AG20443 (cell line): ENCODE results near the gene ABHD8.

ENCODE experiments used
- DNase-seq: peaks from one replicate; pipeline ENCODE4 v3.0.0; 2012; ENCODE audit warnings: low spot score, mixed read lengths

Gene ABHD8, protein sequence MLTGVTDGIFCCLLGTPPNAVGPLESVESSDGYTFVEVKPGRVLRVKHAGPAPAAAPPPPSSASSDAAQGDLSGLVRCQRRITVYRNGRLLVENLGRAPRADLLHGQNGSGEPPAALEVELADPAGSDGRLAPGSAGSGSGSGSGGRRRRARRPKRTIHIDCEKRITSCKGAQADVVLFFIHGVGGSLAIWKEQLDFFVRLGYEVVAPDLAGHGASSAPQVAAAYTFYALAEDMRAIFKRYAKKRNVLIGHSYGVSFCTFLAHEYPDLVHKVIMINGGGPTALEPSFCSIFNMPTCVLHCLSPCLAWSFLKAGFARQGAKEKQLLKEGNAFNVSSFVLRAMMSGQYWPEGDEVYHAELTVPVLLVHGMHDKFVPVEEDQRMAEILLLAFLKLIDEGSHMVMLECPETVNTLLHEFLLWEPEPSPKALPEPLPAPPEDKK

DNA sequence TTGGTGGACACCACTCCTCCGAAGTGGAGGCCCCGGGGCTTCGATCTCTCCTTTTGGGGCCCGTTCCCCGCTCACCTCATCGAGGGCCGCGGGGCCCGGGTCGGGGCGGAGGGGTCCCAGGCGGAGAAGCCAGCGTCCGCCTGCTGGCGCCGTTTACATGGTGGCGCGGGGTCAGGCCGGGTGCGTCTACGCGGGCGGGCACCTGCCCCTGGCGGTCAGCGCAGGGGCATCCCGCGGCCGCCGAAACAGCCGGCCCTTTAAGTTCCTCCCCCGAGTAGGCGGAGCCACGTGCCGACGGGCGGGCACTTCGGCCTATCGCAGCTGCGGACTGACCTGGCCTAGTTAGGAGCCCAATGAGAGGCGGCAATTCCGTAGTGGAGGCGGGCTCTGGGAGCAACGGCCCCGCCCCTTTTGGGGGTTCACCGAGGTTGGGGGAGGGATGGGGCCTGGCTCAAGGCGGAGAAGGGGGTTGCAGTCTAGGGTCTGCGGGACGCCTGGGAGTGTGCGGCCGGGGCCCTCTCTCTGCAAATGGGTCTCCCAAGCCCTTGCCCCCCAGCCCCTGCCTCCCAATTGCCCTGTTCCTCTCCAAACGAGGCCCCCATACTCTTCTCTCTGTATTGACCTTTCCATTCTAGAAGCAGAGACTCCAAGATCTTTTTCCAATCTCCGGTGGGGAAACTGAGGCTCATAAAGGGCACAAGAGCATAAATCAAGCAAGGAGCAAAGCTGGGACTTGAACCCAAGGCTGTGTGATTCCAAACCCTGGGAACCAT, at the start of gene ABHD8:
ABHD8 (minus strand) TSS at position 259 of the 773 bp plus-strand sequence. CDS start 1,809 bp downstream, outside the sequence.
- peak; percentile 95 for DNase-seq

DNA sequence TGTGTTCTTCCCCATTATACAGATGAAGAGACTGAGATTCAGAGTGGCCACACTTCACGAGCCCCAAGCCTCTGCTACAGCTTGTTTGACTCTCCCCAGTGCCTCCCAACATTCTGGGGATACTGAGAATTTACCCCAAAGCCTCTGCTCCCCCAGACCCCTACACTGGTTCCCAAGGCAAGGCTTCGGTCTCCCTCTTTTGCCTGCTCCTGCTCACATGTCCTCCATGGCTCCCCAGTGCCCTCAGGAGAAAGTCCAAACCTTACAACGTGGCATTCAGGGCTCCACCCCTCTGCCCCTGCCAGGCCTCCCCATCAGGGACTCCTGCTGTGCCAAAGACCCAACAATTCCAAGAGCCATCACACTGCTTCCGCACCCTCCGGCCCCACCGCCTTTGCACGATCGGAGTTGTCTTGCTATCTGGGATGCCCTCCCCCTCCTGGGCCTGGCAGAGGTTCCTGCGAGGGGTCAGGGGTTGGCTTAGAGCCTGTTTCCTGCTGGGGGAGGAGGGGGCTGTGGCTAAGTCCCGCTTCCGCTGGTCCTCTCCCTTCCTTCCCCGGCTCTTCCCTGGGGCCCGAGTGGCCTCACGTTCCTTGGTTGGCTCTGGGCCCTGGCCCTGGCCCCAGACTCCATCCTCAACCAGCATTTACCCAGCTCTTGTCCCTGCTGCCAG, 49.5 kb upstream of the ABHD8 start:
- no peak for DNase-seq

DNA sequence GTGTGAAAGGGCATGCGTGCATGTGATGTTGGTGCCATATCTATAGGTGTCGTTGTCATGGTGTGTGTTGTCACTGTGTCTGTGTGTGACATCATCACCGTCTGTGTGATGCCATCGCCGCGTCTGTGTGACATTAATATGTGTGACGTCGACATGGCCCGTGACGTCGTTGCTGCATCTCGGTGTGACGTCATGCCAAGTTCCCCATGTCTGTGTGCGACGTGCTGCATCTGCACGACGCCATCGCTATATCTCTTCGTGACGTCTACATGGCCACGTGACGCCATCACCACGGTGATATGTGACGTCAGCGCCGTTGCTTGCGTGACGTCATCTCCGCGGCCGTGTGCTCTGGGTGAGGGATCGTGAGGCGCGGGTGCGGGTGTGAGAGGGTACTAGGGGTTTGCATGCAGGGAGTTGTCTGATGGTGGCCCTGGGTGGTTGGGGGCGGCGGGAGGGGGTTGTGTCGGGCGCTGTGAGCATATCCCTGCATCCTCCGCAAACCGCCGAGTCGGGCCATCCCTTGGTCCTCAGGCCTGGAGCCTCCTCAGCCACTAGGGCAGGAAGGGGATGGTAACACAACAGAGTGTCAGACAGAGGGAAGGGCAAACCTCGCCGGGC, 48.7 kb upstream of the ABHD8 start:
- no peak for DNase-seq

DNA sequence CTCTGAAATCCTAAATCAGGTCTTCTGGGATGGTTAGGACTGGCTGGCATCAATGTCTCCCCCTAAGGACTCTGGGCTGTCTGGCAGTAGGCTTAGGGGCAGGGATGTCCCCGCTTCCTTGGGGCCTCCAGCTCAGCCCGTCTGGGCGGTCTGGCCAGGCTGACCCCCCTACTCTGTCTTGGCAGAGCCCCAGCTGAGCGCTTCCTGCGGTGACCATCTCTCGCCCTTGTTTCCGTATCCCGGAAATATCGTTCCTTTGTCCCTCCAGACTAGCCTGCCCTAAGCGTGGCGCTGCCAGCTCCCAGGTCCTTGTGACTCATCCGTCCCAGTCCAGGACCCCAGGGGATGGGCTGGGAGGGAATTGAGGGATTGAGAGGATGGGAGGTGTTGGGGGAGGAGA, 45.5 kb upstream of the ABHD8 start:
- peak; percentile 64 for DNase-seq

DNA sequence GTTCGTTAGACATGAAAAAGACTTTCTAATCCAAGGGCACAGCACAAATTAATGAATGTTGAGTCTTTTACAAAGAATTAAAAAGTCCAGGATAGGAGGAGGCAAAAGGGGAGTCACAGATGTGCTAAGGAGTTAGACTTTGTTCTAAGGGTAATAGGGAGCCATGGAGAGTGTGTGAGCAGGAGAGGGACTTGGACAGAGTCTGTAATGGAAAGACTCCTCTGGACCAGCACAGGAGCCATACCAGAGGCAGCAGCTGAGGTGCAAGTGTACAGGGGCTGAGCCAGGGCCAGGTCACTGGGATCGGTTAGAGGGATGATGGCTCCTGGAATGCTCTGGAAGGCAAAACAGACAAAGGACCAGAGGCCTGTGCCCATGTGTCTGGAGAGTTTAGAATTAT, 44.7 kb upstream of the ABHD8 start:
- DNase-seq: no peak

DNA sequence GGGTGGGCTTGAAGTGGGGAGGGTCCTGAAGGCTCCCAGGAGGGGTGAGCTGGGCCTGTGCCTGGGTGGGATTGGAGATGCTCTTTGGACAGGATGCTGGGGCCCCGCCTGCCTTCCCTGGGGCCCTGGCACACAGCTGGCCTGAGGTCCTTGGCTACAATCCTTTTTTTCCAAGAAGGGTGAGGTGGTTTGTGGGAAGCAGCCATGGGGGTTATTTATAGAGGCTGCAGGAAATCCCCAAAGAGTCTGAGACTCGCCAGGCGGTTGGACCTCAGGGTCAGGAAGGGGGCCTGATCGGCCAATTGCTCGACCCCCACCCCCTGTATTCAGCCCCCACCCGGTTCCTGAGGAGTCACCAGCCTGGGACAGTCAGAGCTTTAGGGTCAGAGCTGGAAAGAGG, 44.1 kb upstream of the ABHD8 start:
- no peak for DNase-seq

DNA sequence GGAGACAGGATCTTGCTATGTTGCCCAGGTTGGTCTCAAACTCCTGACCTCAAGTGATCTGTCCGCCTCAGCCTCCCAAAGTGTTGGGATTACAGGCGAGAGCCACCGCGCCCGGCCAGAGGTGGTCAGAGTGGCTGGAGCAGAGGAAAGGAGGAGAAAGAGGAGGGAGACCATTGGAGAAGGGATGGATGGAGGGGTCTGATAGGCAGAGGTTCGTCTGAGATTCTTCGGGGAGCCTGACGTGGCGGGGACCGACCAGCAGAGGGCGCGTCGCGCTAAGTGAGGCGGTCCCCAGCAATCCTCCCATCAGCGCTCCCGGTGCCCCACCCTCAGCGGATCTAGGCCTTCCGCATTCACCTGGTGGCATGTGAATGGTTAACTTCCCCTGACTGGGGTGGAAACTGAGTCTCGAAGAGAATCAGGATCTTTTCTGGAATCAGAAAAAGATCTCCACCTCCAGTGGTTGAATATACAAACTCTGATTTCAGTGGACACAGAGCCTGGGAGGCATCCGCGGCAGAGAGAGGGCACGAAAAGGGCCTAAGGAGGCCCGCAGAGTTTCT, 43.0 kb upstream of the ABHD8 start:
- peak; percentile 89 for DNase-seq

DNA sequence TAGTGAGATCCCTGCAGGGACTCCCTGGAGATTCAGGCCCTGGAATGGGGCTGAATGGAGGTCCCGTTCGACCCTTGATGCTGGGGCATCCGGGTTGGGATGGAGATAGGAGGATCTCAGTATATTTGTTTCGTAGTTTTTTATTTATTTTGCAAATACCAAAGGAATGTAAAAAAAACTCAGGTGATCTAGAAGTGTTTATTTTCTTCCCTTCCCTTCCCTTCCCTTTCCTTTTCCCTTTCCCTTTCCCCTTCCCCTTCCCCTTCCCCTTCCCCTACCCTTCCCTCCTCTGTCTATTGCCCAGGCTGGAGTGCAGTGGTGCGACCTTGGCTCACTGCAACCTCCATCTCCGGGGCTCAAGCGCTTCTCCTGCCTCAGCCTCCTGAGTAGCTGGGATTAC, 38.6 kb upstream of the ABHD8 start:
- DNase-seq: no peak

DNA sequence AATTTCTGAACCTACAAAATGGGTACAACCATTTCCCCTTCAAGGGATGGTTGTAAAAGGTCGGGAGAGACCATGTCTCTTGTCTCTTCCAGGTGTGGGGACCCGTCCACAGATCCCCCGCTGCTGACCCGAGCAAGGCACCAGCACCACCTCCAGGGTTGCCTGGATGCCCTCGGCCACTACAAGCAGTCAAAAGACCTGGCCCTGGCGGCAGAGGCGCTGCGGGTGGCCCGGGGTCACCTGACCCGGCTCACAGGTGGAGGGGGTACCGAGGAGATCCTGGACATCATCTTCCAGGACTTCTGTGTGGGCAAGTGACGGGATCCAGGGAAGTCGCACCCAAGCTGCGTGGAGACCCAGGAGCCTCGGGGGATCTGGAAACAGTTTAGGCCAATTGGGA, 38.2 kb upstream of the ABHD8 start:
- no peak for DNase-seq

DNA sequence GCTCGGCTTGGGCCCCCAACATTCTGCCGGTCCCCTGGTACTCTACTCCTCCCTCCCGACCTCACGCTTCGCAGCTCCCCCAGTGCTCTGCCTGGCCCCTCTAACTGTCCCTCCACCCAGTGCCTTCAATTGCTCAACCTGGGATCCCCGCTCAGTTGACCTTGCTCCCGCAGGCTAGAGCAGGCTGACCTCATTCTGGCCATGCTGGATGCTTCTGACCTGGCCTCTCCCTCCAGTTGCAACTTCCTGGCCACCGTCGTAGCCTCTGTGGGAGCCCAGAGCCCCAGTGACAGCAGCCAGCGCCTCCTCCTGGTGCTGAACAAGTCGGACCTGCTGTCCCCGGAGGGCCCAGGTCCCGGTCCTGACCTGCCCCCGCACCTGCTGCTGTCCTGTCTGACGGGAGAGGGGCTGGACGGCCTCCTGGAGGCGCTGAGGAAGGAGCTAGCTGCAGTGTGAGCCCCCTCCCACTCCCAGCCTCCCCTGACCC, 37.7 kb upstream of the ABHD8 start:
- DNase-seq: no peak

DNA sequence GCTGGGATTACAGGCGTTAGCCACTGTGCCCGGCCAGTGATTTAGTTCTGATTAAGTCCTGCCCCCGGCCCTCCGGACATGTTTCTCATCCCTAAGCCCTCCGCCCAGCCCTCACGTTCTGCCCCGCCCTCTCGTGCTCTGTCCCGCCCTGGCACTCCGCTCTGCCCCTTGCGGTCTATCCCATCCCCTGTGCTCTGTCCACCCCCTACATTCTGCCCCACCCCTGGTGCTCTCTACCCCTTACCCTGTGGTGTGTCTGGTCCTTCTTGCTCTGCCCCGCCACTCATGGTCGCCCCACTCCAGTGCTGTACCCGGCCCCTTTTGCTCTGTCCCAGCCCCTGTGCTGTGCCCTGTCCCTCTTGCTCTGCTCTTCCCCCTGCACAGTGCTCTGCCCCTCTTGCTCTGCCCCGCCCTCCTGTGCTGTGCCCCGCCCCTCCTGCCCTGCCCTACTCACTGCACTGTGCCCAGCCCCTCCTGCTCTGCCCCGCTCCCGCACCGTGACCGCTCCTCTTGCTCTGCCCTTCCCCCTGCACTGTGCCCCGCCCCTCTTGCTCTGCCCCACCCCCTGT, 37.2 kb upstream of the ABHD8 start:
- no peak for DNase-seq

DNA sequence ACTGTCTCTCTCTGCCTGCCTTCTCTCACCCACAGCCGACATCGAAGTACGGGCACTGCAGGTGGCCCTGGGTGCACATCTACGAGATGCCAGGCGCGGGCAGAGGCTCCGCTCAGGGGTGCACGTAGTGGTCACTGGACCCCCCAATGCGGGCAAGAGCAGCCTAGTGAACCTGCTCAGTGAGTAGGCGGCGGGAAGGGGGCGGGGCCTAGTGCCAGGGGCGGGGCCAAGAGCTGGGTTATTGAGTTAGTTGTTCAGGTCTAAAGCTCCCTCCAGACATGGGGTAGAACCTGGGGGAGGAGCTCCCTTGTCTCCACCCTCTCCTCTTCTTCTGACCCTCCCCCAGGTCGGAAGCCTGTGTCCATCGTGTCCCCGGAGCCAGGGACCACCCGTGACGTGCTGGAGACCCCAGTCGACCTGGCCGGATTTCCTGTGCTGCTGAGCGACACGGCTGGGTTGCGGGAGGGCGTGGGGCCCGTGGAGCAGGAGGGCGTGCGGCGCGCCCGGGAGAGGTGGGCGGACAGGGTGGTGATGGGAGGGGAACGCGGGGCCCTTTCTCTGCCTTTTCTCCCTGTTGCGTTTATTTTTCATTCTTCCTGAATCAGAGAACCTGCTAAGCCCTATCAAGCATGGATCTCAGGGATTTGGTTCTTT, 36.0 kb upstream of the ABHD8 start:
- no peak for DNase-seq

DNA sequence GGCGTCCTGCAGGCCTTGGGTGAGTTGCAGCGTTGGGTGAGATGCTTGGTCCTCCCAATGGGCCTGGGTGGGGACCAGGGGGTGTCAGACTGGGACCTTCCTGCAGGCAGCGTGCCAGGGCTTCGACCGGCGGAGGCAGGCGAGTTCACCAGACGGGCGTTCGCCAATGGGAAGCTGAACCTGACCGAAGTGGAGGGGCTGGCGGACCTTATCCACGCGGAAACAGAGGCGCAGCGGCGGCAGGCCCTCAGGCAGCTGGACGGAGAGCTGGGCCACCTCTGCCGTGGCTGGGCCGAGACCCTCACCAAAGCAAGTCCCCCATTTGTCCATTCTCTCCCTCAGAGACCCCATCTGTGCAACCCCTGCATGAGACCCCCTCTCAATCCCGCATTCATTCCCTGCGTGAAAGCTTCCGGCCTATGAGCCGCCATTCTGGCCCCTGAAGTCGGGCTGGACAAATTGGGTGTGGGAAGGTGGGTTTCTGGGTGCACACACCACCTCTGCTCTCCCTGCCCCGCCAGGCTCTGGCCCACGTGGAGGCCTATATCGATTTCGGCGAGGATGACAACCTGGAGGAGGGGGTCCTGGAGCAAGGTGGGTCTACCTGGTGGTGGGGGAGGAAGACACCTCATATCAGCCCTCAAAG, 35.3 kb upstream of the ABHD8 start:
- no peak for DNase-seq

DNA sequence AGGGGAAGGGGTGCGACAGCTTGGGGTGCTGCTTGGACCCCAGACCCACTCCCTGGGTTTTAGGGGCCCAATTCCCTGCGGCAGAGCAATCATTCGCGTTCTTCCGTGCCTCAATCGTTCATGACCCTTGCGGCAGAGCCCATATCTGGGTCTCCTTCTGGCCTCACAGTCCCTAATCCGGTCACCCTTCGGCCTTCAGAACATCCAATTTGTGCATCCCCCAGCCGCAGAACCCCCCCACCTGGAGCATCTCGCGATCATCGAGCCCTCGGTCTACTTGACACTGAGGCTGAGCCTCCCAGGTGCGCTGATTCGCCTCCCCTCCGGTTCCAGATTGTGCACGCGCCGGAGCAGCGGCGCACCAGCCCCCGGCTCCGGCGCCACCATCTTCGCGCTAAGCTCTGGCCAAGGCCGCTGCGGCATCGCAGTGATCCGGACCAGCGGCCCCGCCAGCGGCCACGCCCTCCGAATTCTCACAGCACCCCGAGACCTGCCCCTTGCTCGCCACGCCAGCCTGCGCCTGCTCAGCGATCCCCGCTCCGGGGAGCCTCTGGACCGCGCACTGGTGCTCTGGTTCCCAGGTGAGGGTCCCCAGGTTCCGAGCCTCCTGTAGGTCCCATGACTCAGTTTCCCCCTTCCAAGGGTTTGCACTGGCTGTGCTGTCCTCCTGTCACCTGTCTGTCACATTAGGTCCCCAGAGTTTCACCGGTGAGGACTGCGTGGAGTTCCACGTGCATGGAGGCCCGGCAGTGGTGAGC, 34.6 kb upstream of the ABHD8 start:
- peak; percentile 64 for DNase-seq

DNA sequence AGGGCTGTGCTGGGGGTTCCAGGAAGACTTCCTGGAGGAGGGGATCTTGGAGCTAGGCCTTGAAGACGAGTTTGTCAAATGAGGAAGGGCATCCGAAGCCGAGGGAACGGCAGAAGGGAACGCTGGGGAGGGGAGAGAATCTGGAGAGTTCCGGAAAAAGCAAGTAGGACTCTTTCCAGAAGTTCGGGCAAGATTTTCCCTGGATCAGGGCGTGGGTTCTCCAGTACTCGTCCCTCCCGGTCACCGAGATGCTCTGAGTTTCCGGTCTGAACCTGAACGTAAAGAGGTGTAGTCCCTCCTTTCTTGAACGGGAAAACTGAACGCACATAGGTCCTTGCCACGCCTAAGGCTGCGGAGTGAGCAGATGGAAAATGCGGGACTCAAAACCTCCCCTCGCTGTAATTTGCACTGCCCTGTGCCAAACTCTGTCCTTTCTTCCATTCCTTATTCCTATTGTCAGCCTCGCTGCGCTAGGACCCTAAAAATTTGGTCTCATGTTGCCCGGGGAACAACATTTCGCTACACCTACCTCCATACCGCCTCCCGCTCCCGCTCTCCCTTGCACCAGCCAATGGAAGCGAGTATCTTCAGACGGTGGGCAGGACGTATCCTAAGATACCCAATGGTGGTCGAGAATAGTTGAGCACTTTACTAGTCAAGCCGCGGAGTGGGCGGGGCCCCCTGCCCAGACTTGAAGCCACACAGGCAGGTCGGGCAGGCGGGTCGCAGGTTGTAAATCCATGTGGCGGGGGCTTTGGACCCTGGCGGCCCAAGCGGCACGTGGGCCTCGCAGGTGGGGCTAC, 33.8 kb upstream of the ABHD8 start, which contains the start of gene GTPBP3:
GTPBP3 (plus strand) TSS at position 682 of the 803 bp plus-strand sequence; CDS start at position 741, 59 bp downstream.
- DNase-seq: peak; percentile 96

DNA sequence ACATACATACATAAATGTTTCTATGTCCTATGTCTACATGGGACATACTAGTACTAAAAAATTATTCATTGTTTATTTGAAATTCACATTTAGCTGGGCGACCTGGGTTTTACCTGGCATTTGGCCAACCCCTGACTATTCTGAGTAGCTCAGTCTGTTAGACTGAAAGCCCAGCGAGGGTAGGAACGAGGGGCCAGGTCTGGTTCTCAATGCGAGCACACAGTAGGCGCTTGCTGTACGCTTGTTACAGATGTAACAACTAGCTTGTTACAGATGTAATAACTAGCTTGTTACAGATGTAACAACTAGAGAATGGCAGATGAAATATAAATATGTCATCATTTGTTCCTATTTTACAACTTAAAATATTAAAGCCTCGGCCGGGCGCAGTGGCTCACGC, 32.4 kb upstream of the ABHD8 start:
- DNase-seq: no peak

DNA sequence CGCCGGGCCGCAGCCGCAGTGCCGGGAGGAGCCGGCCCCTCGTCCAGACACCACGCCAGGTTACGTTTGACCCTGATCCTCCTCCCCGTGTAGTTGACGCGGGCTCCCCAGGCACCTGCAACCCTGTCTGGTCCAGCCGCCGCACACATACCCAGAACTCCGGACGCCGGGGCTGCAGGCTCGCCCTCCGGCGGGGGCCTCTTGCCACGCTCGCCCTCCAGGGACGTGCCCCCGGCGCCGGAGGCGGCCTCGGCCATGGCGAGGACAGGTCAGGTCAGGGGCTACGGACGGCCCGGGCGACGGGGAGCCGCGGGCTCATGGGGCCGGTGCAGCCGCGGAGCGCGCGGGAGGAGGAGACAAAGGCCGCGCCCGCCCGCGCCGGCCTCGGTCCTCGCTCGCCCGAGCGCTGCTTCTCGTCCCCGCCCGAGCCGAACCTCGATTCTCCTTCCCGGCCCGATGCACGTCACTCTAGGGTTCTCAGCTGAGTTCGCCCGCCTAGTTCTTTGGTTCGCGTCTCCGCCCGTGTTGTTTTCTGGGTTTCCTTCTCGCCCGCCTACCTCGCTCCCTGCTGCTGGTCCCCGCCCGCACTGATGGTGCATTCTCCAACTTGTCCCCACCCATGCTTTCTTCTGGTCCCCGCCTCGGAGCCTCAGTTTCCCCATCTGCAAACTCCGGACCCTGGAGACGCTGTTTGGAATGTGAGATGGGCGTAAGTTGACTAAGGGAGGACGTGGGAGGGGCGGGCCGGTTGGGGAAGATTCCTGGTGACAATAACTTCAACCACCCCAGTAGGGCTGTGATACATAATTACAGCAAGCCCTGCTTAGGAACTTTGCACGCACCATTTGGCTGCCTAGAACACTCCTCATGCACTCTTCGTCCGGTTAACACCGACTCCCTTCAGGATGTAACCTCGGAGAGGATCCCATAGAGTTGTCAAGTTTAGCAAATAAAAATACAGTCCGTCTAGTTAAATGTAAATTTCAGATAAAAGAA, 31.5 kb upstream of the ABHD8 start, which contains the start of gene ANO8:
ANO8 (minus strand) TSS at position 442 of the 996 bp plus-strand sequence; CDS start at position 257, 185 bp downstream.
- DNase-seq: peak; percentile 95
